Neutrophil (primary cell): Measurements from ENCODE around the gene CNOT1.

ENCODE experiments used
- H3K27ac ChIP-seq: fragments of 200-600 bp; sonication (generic); 2 replicates; pipeline ENCODE4 v1.5.1; 2016; ENCODE audit warnings: mild to moderate bottlenecking, moderate library complexity
- H3K27me3 ChIP-seq: fragments of 200-600 bp; sonication (generic); 2 replicates; pipeline ENCODE4 v1.6.0; 2016; ENCODE audit warnings: mild to moderate bottlenecking
- H3K36me3 ChIP-seq: fragments of 200-600 bp; sonication (generic); 2 replicates; pipeline ENCODE4 v1.5.1; 2017
- H3K4me1 ChIP-seq, 2 experiments: fragments of 200-600 bp in 1 of 2; sonication (generic) in 1 of 2; 1 replicate in 1 of 2; 2 replicates in 1 of 2; pipeline versions ENCODE4 v1.5.1 to v1.6.1; 2013 to 2016; ENCODE audit warnings: low read depth in 1 of 2, low read length in 1 of 2, mild to moderate bottlenecking in 1 of 2, moderate library complexity in 1 of 2; ENCODE audit not compliant: control insufficient read depth in 1 of 2, insufficient read depth in 1 of 2
- H3K4me3 ChIP-seq, 2 experiments: fragments of 200-600 bp in 1 of 2; sonication (generic) in 1 of 2; 1 replicate in 1 of 2; 2 replicates in 1 of 2; pipeline ENCODE4 v1.5.1; 2013 to 2016; ENCODE audit warnings: low read depth in 1 of 2, low read length in 1 of 2, mild to moderate bottlenecking in 1 of 2, moderate library complexity in 1 of 2
- H3K9me3 ChIP-seq: fragments of 200-600 bp; sonication (generic); 2 replicates; pipeline ENCODE4 v1.5.1; 2016
- CTCF ChIP-seq: fragments of 200-600 bp; sonication (generic); IDR thresholded peaks from 2 replicates; pipeline ENCODE4 v1.5.1; 2016; ENCODE audit warnings: antibody characterized with exemption

Gene CNOT1

DNA sequence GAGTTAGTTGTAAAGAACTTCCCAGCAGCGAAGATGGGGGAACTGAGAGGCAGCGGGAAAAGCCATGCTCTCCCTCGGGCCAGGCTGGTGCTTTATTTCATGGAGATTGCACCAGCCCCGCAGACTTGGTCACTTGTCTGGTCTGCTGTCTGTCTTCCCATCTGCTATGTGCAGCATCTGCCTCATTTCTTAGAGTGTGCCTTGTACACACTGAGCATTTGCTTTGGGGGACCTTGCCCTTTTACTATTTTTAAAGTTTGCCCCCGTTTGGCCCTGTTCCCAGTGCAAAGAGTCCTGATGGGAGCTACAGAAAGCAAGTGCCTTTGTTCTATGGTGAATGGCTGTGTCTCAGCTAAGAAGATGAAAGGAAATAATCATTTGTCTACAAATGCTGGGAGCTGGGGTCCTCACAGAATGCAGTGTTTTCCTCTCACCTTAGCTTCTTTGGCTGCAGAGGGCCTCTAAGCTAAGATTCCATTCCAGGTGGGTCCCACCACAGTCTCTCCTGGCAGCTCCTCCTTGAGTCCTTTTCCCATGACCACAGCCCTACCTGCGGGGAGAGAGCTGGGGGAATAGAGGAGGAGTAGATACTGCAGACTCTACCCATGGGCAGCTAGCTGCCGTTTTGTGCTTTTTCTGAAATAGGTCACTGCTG, 25.1 kb upstream of the CNOT1 start:
- H3K4me1 ChIP-seq = no peaks in the 10 kb centered on the region
- TF ChIP-seq CTCF = no peak
- no peak overlapping the region for H3K27ac ChIP-seq
- no peak overlapping the region for H3K4me3 ChIP-seq
- no peaks in the 10 kb centered on the region for H3K36me3 ChIP-seq
- H3K9me3 ChIP-seq = no peaks in the 10 kb centered on the region
- peaks cover 12% of the 10 kb centered on the region for H3K27me3 ChIP-seq

DNA sequence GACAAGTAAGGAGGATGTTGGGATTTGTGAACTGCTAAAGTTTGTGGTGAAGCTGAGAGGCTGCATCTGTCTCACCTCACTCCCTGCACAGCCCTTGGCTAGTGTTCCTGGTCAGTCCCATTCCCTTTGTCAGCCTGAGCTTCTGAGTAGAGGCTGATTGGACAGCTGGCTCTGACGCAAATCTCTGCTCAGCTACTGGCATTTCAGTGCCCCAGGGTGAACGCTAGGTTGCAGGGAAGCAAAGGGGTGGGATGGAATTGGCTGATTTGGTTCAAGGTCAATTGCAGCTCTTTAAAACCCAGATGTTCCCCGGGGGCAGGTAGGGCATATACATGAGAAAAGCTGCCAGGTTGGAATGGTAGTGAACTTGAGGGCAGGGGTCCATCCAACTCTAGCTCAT, 23.1 kb upstream of the CNOT1 start:
- TF ChIP-seq CTCF = no peak
- Histone ChIP-seq H3K36me3 (no peaks in the 10 kb centered on the region), H3K4me3 (no peak overlapping the region), H3K27ac (no peak overlapping the region), H3K4me1 (no peaks in the 10 kb centered on the region), H3K27me3 (peaks cover 12% of the 10 kb centered on the region), H3K9me3 (no peaks in the 10 kb centered on the region)

GRCh38 chr16:58651965-58652348, 22.3 kb upstream of the CNOT1 start:
- H3K27me3 ChIP-seq = peaks cover 12% of the 10 kb centered on the region
- no peak overlapping the region for H3K27ac ChIP-seq
- no peaks in the 10 kb centered on the region for H3K4me1 ChIP-seq
- H3K4me3 ChIP-seq = no peak overlapping the region
- TF ChIP-seq CTCF = no peak
- H3K36me3 ChIP-seq = no peaks in the 10 kb centered on the region
- no peaks in the 10 kb centered on the region for H3K9me3 ChIP-seq

DNA sequence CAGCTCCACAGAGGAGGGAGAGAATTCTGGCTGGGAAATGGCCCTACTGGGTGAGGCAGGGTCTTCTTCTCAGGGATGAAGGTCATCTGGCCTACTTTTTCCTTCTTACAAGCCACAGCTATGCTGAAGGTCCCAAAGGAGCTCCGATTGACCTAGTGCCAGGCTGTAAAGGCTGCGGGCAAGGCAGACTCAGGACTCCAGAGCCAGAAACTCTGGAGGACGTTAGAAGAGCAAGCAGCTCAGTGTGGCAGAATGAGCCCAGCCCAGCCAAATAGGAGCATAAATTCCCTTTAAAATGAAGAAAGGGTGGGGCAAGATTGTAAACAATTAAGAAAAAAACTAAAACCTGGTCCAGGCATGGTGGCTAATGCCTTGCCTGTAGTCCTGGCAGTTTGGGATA, 20.1 kb upstream of the CNOT1 start:
- H3K27ac ChIP-seq = no peak overlapping the region
- H3K4me1 ChIP-seq = no peaks in the 10 kb centered on the region
- H3K27me3 ChIP-seq = peaks cover 12% of the 10 kb centered on the region
- no peaks in the 10 kb centered on the region for H3K36me3 ChIP-seq
- H3K9me3 ChIP-seq = no peaks in the 10 kb centered on the region
- no peak for TF ChIP-seq CTCF
- H3K4me3 ChIP-seq = no peak overlapping the region

- Histone ChIP-seq H3K9me3 (no peaks in the 10 kb centered on the region), H3K27me3 (peaks cover 3% of the 10 kb centered on the region), H3K36me3 (no peaks in the 10 kb centered on the region), H3K4me3 (no peak overlapping the region), H3K4me1 (no peaks in the 10 kb centered on the region), H3K27ac (no peak overlapping the region)
- no peak for TF ChIP-seq CTCF
Observed at GRCh38 chr16:58647107-58647506, 17.5 kb upstream of the CNOT1 start.
